ENCODE results near the gene ENKD1.

DNA sequence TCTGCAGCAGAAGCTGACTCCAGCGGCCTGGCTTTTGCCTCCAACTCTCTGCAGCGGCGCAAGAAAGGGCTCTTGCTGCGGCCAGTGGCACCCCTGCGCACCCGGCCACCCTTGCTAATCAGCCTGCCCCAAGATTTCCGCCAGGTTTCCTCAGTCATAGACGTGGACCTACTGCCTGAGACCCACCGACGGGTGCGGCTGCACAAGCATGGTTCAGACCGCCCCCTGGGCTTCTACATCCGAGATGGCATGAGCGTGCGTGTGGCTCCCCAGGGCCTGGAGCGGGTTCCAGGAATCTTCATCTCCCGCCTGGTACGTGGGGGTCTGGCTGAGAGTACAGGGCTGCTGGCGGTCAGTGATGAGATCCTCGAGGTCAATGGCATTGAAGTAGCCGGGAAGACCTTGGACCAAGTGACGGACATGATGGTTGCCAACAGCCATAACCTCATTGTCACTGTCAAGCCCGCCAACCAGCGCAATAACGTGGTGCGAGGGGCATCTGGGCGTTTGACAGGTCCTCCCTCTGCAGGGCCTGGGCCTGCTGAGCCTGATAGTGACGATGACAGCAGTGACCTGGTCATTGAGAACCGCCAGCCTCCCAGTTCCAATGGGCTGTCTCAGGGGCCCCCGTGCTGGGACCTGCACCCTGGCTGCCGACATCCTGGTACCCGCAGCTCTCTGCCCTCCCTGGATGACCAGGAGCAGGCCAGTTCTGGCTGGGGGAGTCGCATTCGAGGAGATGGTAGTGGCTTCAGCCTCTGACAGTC lies 4.5 kb downstream of the ENKD1 start:
- TF ChIP-seq POLR2A (IDR thresholded peaks at IDR 0.05) (no peak), POLR2AphosphoS5 (IDR thresholded peaks at IDR 0.05) (no peak)
- TF ChIP-seq, protein P1, sequence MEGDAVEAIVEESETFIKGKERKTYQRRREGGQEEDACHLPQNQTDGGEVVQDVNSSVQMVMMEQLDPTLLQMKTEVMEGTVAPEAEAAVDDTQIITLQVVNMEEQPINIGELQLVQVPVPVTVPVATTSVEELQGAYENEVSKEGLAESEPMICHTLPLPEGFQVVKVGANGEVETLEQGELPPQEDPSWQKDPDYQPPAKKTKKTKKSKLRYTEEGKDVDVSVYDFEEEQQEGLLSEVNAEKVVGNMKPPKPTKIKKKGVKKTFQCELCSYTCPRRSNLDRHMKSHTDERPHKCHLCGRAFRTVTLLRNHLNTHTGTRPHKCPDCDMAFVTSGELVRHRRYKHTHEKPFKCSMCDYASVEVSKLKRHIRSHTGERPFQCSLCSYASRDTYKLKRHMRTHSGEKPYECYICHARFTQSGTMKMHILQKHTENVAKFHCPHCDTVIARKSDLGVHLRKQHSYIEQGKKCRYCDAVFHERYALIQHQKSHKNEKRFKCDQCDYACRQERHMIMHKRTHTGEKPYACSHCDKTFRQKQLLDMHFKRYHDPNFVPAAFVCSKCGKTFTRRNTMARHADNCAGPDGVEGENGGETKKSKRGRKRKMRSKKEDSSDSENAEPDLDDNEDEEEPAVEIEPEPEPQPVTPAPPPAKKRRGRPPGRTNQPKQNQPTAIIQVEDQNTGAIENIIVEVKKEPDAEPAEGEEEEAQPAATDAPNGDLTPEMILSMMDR (IDR thresholded peaks at IDR 0.05), result no peak

Measured in prostate gland (tissue), 2 donors.